Measurements from ENCODE around the gene ERVMER34-1. TPM values are rescaled to one million over a fixed set of nuclear protein-coding genes. Genes with fewer than 3 reads are reported as not detected.

The ERVMER34-1 gene
- total RNA-seq, 2 experiments from 2014 or later: not detected

DNA sequence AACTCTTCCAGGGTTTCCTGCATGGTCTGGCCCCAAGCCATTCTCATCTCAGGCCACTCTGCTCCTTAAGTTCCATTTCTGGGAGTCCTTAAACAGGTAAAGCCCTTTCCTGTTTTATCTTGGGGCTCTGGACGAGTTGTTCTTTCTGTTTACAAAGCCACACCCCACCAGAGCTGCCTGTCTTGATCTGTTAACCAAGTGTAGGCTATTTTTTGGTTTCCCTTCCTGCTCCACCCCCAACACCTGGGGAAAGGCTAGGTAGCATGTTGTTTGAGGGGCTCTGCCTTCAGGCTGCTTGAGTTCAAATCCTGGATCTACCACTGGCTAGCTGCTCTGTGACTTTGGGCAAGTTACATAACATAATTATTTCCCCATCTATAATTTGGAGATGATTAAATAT, 40.0 kb downstream of the ERVMER34-1 start:
- no peaks in the 10 kb centered on the region for H3K27me3 ChIP-seq (ENCODE audit: control insufficient read depth in 1 of 2, insufficient read depth in 2 of 2, low read length in 2 of 2)
- H3K27ac Mint-ChIP-seq: peak overlapping the region; percentile 99
- H3K27me3 Mint-ChIP-seq: no peaks in the 10 kb centered on the region
- TF ChIP-seq, protein P1, sequence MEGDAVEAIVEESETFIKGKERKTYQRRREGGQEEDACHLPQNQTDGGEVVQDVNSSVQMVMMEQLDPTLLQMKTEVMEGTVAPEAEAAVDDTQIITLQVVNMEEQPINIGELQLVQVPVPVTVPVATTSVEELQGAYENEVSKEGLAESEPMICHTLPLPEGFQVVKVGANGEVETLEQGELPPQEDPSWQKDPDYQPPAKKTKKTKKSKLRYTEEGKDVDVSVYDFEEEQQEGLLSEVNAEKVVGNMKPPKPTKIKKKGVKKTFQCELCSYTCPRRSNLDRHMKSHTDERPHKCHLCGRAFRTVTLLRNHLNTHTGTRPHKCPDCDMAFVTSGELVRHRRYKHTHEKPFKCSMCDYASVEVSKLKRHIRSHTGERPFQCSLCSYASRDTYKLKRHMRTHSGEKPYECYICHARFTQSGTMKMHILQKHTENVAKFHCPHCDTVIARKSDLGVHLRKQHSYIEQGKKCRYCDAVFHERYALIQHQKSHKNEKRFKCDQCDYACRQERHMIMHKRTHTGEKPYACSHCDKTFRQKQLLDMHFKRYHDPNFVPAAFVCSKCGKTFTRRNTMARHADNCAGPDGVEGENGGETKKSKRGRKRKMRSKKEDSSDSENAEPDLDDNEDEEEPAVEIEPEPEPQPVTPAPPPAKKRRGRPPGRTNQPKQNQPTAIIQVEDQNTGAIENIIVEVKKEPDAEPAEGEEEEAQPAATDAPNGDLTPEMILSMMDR (IDR thresholded peaks at IDR 0.05): no peak
- H3K9me3 Mint-ChIP-seq: no peaks in the 10 kb centered on the region
- H3K9me3 ChIP-seq (ENCODE audit: control insufficient read depth in 1 of 2, insufficient read depth in 1 of 2, low read length in 2 of 2): no peaks in the 10 kb centered on the region
- H3K36me3 ChIP-seq (ENCODE audit: insufficient read depth, low read length): peaks cover 28% of the 10 kb centered on the region
- H3K4me3 Mint-ChIP-seq: peak overlapping the region; percentile 86
- intact Hi-C loops (cut with DNase I, micrococcal nuclease): loop anchor here (2.0 to 10.0 kb wide), 4 partner anchors 50 to 656 kb away; partner anchors contain the start of genes RASL11B (in 1 of the 2), SCFD2 (in 1 of the 2) and USP46 (in 1 of the 2)
- DNase-seq (peak in 1 of 14 experiments; percentile 13), ATAC-seq (ENCODE audit: poor library complexity) (no peak)
- ChIA-PET CTCF (interaction anchor here (1.8 kb wide), 1 partner anchor 11 kb away, joined by 4 read pairs; no protein-coding TSS in a partner anchor), POLR2A (interaction anchor here (1.4 to 3.9 kb wide), 7 partner anchors 10 to 1351 kb away, joined by 3 to 149 read pairs (median 13); partner anchors contain the start of genes DCUN1D4 and USP46)
- H3K4me3 ChIP-seq (ENCODE audit: low read length): no peak overlapping the region
- peaks cover 40% of the 10 kb centered on the region for H3K4me1 Mint-ChIP-seq (ENCODE audit: low read depth)
- H3K4me1 ChIP-seq (ENCODE audit: insufficient read depth, low read length): peaks cover 40% of the 10 kb centered on the region
- peaks cover 42% of the 10 kb centered on the region for H3K36me3 Mint-ChIP-seq (ENCODE audit: low read depth)
- H3K27ac ChIP-seq (ENCODE audit: low read depth in 1 of 2, low read length in 2 of 2): no peak overlapping the region

DNA sequence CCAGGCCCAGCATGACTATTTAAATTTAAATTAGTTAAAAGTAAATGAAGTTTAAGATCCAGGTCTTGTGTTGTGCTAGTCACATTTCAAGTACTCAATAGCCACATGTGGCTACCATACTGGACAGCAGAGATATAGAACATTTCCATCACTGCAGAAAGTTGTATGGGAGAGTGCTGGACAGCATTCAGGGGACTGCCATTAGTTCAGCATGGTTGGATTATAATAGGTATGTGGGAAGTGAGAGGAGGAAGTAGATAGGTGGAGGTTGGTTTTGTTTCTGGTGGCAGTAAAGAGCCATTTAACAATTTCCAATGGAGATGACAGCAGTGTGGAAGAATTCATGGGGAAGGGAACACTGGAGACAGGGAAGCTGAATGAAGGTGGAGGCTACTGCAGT, 42.1 kb downstream of the ERVMER34-1 start:
- peaks cover 0 to 3% of the 10 kb centered on the region in 2 experiments for H3K27me3 ChIP-seq (ENCODE audit: control insufficient read depth in 1 of 2, insufficient read depth in 2 of 2, low read length in 2 of 2)
- DNase-seq (no peak), ATAC-seq (ENCODE audit: poor library complexity) (no peak)
- H3K4me1 ChIP-seq (ENCODE audit: insufficient read depth, low read length): peaks cover 26% of the 10 kb centered on the region
- ChIA-PET CTCF (no interaction called here), POLR2A (no interaction called here)
- Mint-ChIP-seq H3K27me3 (no peaks in the 10 kb centered on the region), H3K9me3 (no peaks in the 10 kb centered on the region), H3K4me3 (no peak overlapping the region), H3K4me1 (ENCODE audit: low read depth) (peaks cover 23% of the 10 kb centered on the region), H3K36me3 (ENCODE audit: low read depth) (peaks cover 21% of the 10 kb centered on the region), H3K27ac (no peak overlapping the region)
- H3K4me3 ChIP-seq (ENCODE audit: low read length): no peak overlapping the region
- H3K9me3 ChIP-seq (ENCODE audit: control insufficient read depth in 1 of 2, insufficient read depth in 1 of 2, low read length in 2 of 2): no peaks in the 10 kb centered on the region
- TF ChIP-seq, protein P1 (IDR thresholded peaks at IDR 0.05): no peak
- no peak overlapping the region for H3K27ac ChIP-seq (ENCODE audit: low read depth in 1 of 2, low read length in 2 of 2)
- intact Hi-C loops (cut with DNase I, micrococcal nuclease): loop anchor here in 1 of 2 experiments (2.0 kb wide), 1 partner anchor 152 kb away; no protein-coding TSS in a partner anchor
- H3K36me3 ChIP-seq (ENCODE audit: insufficient read depth, low read length): peaks cover 8% of the 10 kb centered on the region

DNA sequence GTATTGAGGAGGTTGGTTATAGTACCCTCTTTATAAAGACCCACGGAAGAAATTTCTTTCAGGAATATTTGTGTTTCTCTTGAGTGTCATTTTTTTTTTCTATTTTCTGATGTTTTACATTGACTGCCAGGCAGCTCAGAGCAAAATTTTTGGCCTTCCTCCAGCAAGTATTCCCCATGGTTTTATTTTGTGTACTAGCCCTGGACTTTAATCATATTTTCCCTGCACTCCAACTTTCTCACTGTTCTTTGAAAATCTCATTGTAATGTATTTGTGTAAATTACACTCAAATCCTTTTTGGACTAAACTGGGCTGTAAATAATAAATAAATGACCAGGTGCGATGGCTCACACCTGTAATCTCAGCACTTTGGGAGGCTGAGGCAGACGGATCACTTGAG, 46.6 kb downstream of the ERVMER34-1 start:
- Mint-ChIP-seq H3K27ac (no peak overlapping the region), H3K4me1 (ENCODE audit: low read depth) (no peaks in the 10 kb centered on the region), H3K36me3 (ENCODE audit: low read depth) (no peaks in the 10 kb centered on the region), H3K9me3 (no peaks in the 10 kb centered on the region), H3K4me3 (no peak overlapping the region), H3K27me3 (no peaks in the 10 kb centered on the region)
- no peak overlapping the region for H3K27ac ChIP-seq (ENCODE audit: low read depth in 1 of 2, low read length in 2 of 2)
- TF ChIP-seq, protein P1 (IDR thresholded peaks at IDR 0.05): no peak
- H3K9me3 ChIP-seq (ENCODE audit: control insufficient read depth in 1 of 2, insufficient read depth in 1 of 2, low read length in 2 of 2): no peaks in the 10 kb centered on the region
- DNase-seq: no peak
- no peak for ATAC-seq (ENCODE audit: poor library complexity)
- H3K4me3 ChIP-seq (ENCODE audit: low read length): no peak overlapping the region
- intact Hi-C loops (cut with DNase I, micrococcal nuclease): no loop called here
- peaks cover 0 to 3% of the 10 kb centered on the region in 2 experiments for H3K27me3 ChIP-seq (ENCODE audit: control insufficient read depth in 1 of 2, insufficient read depth in 2 of 2, low read length in 2 of 2)
- H3K4me1 ChIP-seq (ENCODE audit: insufficient read depth, low read length): no peaks in the 10 kb centered on the region
- ChIA-PET CTCF (no interaction called here), POLR2A (interaction anchor here (1.6 to 2.4 kb wide), 2 partner anchors 8 to 18 kb away, joined by 3 to 5 read pairs; no protein-coding TSS in a partner anchor)
- no peaks in the 10 kb centered on the region for H3K36me3 ChIP-seq (ENCODE audit: insufficient read depth, low read length)

All from CD4-positive, alpha-beta T cell (primary cell).